Liver (tissue), 9 donors: ENCODE data around the gene SLC27A5. TPM values are rescaled to one million over a fixed set of nuclear protein-coding genes. Genes with fewer than 3 reads are reported as not detected.

Experiments
- DNase-seq: peaks from one replicate; pipeline ENCODE4 v3.0.0-alpha.2; 2017; ENCODE audit warnings: low spot score
- H3K27ac ChIP-seq, 2 donors: one replicate each; pipeline ENCODE4 v1.7.0; 2013; ENCODE audit warnings: inconsistent platforms in 2 of 2, low read length in 2 of 2, control low read depth in 1 of 2, low read depth in 1 of 2, mild to moderate bottlenecking in 1 of 2
- H3K27me3 ChIP-seq, 4 donors: one replicate each; pipeline versions ENCODE4 v1.6.1 to v1.7.0; 2013; ENCODE audit warnings: low read length in 3 of 4, inconsistent platforms in 1 of 4, mild to moderate bottlenecking in 1 of 4, moderate library complexity in 1 of 4; ENCODE audit not compliant: control insufficient read depth in 4 of 4, insufficient read depth in 4 of 4
- H3K36me3 ChIP-seq, 4 donors: one replicate each; pipeline versions ENCODE4 v1.6.1 to v1.7.0; 2013; ENCODE audit warnings: low read length in 3 of 4, mild to moderate bottlenecking in 3 of 4, low read depth in 1 of 4, moderate library complexity in 1 of 4; ENCODE audit not compliant: control insufficient read depth in 4 of 4, insufficient read depth in 3 of 4
- H3K4me1 ChIP-seq, 4 donors: one replicate each; pipeline versions ENCODE4 v1.6.1 to v1.7.0; 2013; ENCODE audit warnings: low read length in 3 of 4, mild to moderate bottlenecking in 3 of 4, moderate library complexity in 1 of 4; ENCODE audit not compliant: control insufficient read depth in 4 of 4, insufficient read depth in 4 of 4
- H3K4me3 ChIP-seq, 3 donors: one replicate each; pipeline versions ENCODE4 v1.6.1 to v1.7.0; 2013; ENCODE audit warnings: low read length in 3 of 3, control low read depth in 1 of 3, low read depth in 1 of 3, mild to moderate bottlenecking in 1 of 3
- H3K9ac ChIP-seq, 2 donors: one replicate each; pipeline ENCODE4 v1.7.0; 2013; ENCODE audit warnings: low read length in 2 of 2, mild to moderate bottlenecking in 2 of 2, moderate library complexity in 2 of 2, control low read depth in 1 of 2, low read depth in 1 of 2
- H3K9me3 ChIP-seq, 4 donors: one replicate each; pipeline versions ENCODE4 v1.6.1 to v1.7.0; 2013; ENCODE audit warnings: low read length in 3 of 4; ENCODE audit not compliant: control insufficient read depth in 4 of 4
- ATF3 ChIP-seq: IDR thresholded peaks from 2 replicates; pipeline ENCODE4 v1.6.1; 2016; ENCODE audit warnings: antibody characterized with exemption
- CTCF ChIP-seq: fragments of 150-350 bp; IDR thresholded peaks from 2 replicates; pipeline ENCODE4 v1.5.1; 2017; ENCODE audit warnings: improper control_type of control experiment, low read depth, low read length; ENCODE audit not compliant: missing input control
- EGR1 ChIP-seq, 2 donors: IDR thresholded peaks; 2 replicates each; pipeline ENCODE4 v1.6.1; 2016 to 2018; ENCODE audit warnings: antibody characterized with exemption in 2 of 2, low read depth in 2 of 2
- FOXA1 ChIP-seq: IDR thresholded peaks from 2 replicates; pipeline ENCODE4 v1.6.1; 2016; ENCODE audit warnings: antibody characterized with exemption
- FOXA2 ChIP-seq: IDR thresholded peaks from 2 replicates; pipeline ENCODE4 v1.6.1; 2016; ENCODE audit warnings: antibody characterized with exemption
- GABPA ChIP-seq, 2 donors: IDR thresholded peaks in 1 of 2; conservative IDR thresholded peaks in 1 of 2; 2 replicates each; pipeline ENCODE4 v1.6.1; 2016; ENCODE audit warnings: antibody characterized with exemption in 2 of 2, mild to moderate bottlenecking in 1 of 2, moderate library complexity in 1 of 2
- HNF4A ChIP-seq, 2 donors: conservative IDR thresholded peaks; 2 replicates each; pipeline ENCODE4 v1.6.1; 2016; ENCODE audit warnings: antibody characterized with exemption in 2 of 2, mild to moderate bottlenecking in 2 of 2
- HNF4G ChIP-seq: IDR thresholded peaks from 2 replicates; pipeline ENCODE4 v1.6.1; 2016; ENCODE audit warnings: antibody characterized with exemption
- JUND ChIP-seq, 2 donors: IDR thresholded peaks; 2 replicates each; pipeline ENCODE4 v1.6.1; 2016; ENCODE audit warnings: antibody characterized with exemption in 2 of 2
- MAX ChIP-seq: IDR thresholded peaks from 2 replicates; pipeline ENCODE4 v1.6.1; 2016; ENCODE audit warnings: antibody characterized with exemption
- NR2F2 ChIP-seq: IDR thresholded peaks from 2 replicates; pipeline ENCODE4 v1.6.1; 2016; ENCODE audit warnings: antibody characterized with exemption
- RAD21 ChIP-seq, 2 donors: IDR thresholded peaks; 2 replicates each; pipeline ENCODE4 v1.6.1; 2016; ENCODE audit warnings: antibody characterized with exemption in 2 of 2, mild to moderate bottlenecking in 2 of 2
- REST ChIP-seq: IDR thresholded peaks from 2 replicates; pipeline ENCODE4 v1.6.1; 2016; ENCODE audit warnings: antibody characterized with exemption, mild to moderate bottlenecking
- RXRA ChIP-seq, 2 donors: IDR thresholded peaks; 2 replicates each; pipeline ENCODE4 v1.6.1; 2017 to 2018; ENCODE audit warnings: antibody characterized with exemption in 2 of 2, mild to moderate bottlenecking in 1 of 2
- SP1 ChIP-seq: IDR thresholded peaks from 2 replicates; pipeline ENCODE4 v1.6.1; 2018; ENCODE audit warnings: antibody characterized with exemption, mild to moderate bottlenecking
- TAF1 ChIP-seq: conservative IDR thresholded peaks from 2 replicates; pipeline ENCODE4 v1.6.1; 2016; ENCODE audit warnings: antibody characterized with exemption, mild to moderate bottlenecking
- YY1 ChIP-seq: IDR thresholded peaks from 2 replicates; pipeline ENCODE4 v1.6.1; 2016; ENCODE audit warnings: antibody characterized with exemption, mild to moderate bottlenecking
- ZBTB33 ChIP-seq: IDR thresholded peaks from 2 replicates; pipeline ENCODE4 v1.6.1; 2016; ENCODE audit warnings: antibody characterized with exemption
- WGBS: extraction: QIAGEN DNeasy Blood & Tissue Kit; methylation state at CpG from one replicate; pipeline ENCODE4 v1.1.7; 2013; 5-methylcytosine and 5-hydroxymethylcytosine counted together
- polyA plus RNA-seq, 2 donors: library from polyadenylated mRNA; stranded (reverse) in 1 of 2; unstranded in 1 of 2; fragments of 200-250 nt in 1 of 2; fragments of >200 nt in 1 of 2; fragmentation: Nextera tagmentation in 1 of 2; extraction: Ambion mirVana in 1 of 2; gene quantifications; one replicate each; pipeline versions ENCODE4 v1.2.1 to v1.2.3, GENCODE V29; 2013 to 2015
- total RNA-seq, 2 donors: library from RNA; depleted of rRNA; stranded (reverse); fragments of >200 nt; gene quantifications; one replicate each; pipeline ENCODE4 v1.2.3, GENCODE V29; 2014
- donor health status: healthy.
- donor health status: healthy.
- donor health status: healthy.
- donor health status: healthy.
- donor health status: healthy.

SLC27A5 gene
- total and polyA plus RNA-seq, 4 donors: 31.9 to 395 (median 321) TPM

GRCh38 chr19:58559275-58560006 lies 47.6 kb upstream of the SLC27A5 start (continued):
- TF ChIP-seq ZBTB33: no peak

- H3K4me3 ChIP-seq: peak overlapping the region; percentile 54 to 78 (median 78)
- peaks cover 34 to 70% (median 61%) of the 10 kb centered on the region in 4 donors for H3K4me1 ChIP-seq
- WGBS: under 1% methylated on average over 76 of the region's 76 CpGs
- H3K27ac ChIP-seq: peak overlapping the region; percentile 87 to 100
- H3K9me3 ChIP-seq: no peaks in the 10 kb centered on the region
- H3K9ac ChIP-seq: peak overlapping the region; percentile 71 to 90
- no peak for TF ChIP-seq HNF4A (conservative IDR thresholded peaks at IDR 0.05)
- no peak for TF ChIP-seq NR2F2
- TF ChIP-seq FOXA1: no peak
- no peak for TF ChIP-seq MAX
- TF ChIP-seq SP1: no peak
- no peak for TF ChIP-seq FOXA2
- no peak for TF ChIP-seq RAD21 (IDR thresholded peaks at IDR 0.05)
- TF ChIP-seq CTCF: no peak
- TF ChIP-seq ATF3: no peak
- TF ChIP-seq YY1: peak; percentile 100
- no peak for TF ChIP-seq JUND (IDR thresholded peaks at IDR 0.05)
- TF ChIP-seq GABPA (IDR thresholded peaks at IDR 0.05 in 1 of 2, conservative IDR thresholded peaks at IDR 0.05 in 1 of 2): peak; percentile 82 to 90
- TF ChIP-seq TAF1: no peak
- TF ChIP-seq RXRA (IDR thresholded peaks at IDR 0.05): no peak
- TF ChIP-seq HNF4G: no peak
- TF ChIP-seq REST: peak; percentile 50
- peak; percentile 33 for TF ChIP-seq ZBTB33
- TF ChIP-seq EGR1 (IDR thresholded peaks at IDR 0.05; ENCODE audit: low read depth in 2 of 2): no peak
- peaks cover 0 to 7% (median 3%) of the 10 kb centered on the region in 4 donors for H3K36me3 ChIP-seq
- no peaks in the 10 kb centered on the region for H3K27me3 ChIP-seq
- peak; percentile 99 for DNase-seq
Observed at GRCh38 chr19:58558623-58559274, 47.0 kb upstream of the SLC27A5 start.
